Endometrium (tissue), 2 donors: ENCODE results near the gene ASTE1.
A peak's percentile ranks its signal among the peaks of the same experiment; 100 is the strongest.
"Not testable (repeated sequence)": the region's sequence is repeated elsewhere in the genome, so short reads cannot be mapped to it uniquely, and the experiment has no call there.

Experiments
- FAIRE-seq: peaks from 2 replicates; lab custom pipeline; 2012; peaks lifted over from hg19 to GRCh38; lab: Jason Lieb, UNC
- donor health status: control.
- donor health status: control.

Gene ASTE1, protein sequence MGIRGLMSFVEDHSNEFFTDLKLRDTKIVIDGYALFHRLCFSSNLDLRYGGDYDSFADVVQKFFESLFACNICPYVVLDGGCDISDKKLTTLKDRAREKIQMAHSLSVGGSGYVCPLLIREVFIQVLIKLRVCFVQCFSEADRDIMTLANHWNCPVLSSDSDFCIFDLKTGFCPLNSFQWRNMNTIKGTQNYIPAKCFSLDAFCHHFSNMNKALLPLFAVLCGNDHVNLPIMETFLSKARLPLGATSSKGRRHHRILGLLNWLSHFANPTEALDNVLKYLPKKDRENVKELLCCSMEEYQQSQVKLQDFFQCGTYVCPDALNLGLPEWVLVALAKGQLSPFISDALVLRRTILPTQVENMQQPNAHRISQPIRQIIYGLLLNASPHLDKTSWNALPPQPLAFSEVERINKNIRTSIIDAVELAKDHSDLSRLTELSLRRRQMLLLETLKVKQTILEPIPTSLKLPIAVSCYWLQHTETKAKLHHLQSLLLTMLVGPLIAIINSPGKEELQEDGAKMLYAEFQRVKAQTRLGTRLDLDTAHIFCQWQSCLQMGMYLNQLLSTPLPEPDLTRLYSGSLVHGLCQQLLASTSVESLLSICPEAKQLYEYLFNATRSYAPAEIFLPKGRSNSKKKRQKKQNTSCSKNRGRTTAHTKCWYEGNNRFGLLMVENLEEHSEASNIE

DNA sequence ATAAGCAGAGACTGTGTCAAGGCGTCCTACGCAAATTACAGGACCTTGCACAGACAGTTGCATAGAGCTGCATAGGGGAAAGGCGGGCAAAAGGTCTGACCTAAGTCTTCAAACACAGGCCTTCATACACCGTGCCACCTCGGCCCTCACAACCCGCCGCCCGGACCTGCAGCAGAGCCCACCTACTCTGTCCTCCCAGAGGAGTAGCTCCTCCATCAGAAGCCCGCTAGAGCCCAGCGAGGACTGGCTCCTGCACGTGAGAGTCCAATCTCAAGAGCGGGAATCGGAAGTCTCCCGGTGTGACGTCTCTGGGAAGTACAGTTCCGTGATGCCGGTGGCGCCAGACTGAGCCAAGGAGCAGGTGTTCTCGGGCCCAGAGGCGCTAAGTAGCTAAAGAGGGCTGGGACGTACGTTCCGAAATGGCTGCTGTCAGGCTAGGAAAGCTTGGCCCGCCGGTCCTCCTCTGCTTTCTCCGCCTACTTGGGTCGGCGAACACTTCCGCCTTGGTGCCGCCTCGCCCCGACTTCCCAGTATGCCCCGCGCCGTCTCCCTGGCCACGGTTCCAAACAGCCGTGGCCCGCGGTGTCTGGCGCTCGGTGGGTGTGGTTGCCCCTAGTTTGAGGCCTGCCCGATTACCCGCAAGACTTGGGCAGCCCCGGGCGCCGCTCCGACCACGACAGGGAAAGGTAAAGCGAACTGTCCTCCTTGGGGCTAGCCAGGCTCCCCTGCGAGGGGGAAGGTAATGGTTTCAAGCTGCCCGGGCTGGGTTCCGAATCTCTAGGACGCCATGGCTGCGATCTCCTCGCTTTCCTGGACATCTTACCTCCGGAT lies at the start of gene ASTE1, which contains the start of gene NEK11:
TSS of gene ASTE1 (minus strand) at position 505 of the 831 bp plus-strand sequence. CDS start 1,519 bp downstream, outside the sequence.
TSS of gene NEK11 (plus strand) at position 557 of the 831 bp plus-strand sequence. CDS start 2,832 bp downstream, outside the sequence.
- peak; percentile 46 for FAIRE-seq

- no peak for FAIRE-seq
Measured at GRCh38 chr3:131075632-131076328, 49.2 kb upstream of the ASTE1 start.

DNA sequence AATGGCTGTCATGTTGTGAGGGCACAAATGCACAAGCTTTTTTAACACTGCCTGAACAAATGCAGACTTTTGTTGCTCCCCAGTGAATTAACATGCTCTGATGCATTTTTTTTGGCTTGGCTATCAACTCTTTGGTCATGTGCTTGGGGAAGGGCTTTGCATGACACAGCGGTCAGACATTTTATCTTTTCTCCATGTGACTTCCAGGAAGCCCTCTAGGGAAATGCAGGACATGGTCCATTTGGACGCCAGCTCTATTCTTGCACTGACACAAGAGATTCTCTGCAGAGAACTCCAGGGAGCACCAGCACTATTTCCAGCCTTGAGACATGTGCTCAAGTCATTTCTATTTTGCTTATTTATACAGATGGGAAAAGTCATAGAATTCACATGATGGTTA lies 46.2 kb upstream of the ASTE1 start:
- no peak for FAIRE-seq

GRCh38 chr3:131072099-131072559 lies 45.5 kb upstream of the ASTE1 start:
- FAIRE-seq = no peak

DNA sequence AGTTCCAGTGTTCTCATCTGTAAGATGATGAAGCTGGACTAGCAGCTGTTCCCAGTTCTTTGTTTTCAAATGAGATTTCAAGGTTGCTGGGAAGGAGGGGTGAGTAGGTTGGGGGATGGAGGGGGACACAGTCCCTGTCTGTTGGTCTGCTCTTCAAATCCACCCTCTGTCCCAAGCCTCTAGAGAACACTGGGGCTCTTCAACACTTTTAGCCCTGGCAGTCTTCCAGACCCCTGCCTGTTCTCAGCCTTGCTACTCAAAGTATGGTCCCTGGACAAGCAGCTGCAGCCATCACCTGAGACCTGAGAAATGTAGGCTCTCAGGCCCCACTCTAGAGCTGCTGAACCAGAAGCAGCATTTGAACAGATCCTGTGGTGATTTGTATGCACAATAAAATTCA lies 41.4 kb upstream of the ASTE1 start:
- no peak for FAIRE-seq

DNA sequence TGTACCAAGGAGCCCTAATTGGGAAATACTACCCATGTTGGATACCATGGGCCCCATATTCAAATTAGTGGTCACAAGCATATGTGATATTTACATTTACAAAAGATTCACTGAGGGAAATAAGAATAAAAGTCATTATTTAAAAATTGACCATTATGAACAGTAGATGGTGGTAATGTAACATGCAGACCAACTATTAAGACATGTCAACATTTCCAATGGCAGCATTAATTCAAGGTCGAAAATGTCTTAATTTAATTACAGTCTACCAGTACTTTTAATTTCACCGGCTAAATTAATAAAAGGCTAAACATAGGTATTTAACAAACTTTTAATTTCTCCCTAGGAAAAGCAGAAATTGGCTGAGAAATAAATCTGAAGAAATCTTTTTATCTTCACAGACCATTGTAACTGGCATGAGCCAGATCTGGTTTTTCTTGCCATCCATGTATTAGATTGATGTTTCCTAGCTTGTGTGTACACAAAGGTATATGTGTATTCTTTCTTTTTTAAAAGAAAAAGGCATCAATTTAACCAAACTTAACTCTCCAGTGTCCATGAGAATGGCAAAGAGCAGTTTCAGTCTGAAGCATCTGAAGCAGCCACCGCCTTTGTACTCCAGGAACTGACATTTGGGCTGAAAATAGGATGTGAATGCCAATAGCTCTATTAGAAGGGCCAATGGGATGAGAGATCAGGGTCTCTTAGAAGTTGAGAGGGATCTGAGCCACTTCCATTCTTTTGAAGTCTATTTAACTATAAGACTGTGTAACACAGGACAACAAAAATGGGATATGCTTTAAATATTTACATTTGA lies 26.6 kb upstream of the ASTE1 start:
- FAIRE-seq = no peak

GRCh38 chr3:131050001-131050400 lies 23.4 kb upstream of the ASTE1 start:
- FAIRE-seq = no peak

DNA sequence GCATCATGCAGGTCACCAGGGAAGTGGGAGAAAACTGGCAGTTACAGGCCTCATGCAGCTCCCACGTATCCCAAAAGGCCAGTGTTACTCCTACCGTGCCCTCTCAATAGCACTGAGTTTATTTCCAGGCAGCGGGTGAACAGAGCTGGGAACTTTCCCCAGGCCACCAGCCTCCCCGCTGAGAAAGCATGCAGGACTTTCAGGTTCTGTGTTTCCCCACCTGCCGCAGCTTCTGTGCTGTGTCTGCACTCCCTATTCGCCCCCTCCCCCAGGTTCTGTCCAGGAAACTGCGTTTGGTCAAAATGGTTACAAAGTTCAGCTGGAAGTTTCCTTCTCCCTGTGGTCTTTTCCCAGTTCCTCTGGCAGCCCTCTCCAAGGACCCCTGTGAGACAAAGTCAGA lies 21.4 kb upstream of the ASTE1 start:
- no peak for FAIRE-seq

GRCh38 chr3:131047582-131047981 lies 21.0 kb upstream of the ASTE1 start:
- FAIRE-seq = no peak

DNA sequence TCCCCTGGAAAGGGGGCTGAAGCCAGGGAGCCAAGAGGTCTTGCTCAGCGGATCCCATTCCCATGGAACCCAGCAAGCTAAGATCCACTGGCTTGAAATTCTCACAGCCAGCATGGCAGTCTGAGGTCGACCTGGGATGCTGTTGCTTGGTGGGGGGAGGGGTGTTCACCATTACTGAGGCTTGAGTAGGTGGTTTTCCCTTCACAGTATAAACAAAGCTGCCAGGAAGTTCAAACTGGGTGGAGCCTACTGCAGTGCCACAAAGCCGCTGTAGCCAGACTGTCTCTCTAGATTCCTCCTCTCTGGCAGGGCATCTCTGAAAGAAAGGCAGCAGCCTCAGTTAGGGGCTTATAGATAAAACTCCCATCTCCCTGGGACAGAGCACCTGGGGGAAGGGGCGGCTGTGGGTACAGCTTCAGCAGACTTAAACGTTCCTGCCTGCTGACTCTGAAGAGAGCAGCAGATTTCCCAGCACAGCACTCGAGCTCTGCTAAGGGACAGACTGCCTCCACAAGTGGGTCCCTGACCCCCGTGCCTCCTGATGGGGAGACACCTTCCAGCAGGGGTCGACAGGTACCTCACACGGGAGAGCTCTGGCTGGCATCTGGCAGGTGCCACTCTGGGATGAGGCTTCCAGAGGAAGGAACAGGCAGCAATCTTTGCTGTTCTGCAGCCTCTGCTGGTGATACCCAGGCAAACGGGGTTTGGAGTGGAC lies 15.8 kb upstream of the ASTE1 start:
- FAIRE-seq = not testable (repeated sequence)

DNA sequence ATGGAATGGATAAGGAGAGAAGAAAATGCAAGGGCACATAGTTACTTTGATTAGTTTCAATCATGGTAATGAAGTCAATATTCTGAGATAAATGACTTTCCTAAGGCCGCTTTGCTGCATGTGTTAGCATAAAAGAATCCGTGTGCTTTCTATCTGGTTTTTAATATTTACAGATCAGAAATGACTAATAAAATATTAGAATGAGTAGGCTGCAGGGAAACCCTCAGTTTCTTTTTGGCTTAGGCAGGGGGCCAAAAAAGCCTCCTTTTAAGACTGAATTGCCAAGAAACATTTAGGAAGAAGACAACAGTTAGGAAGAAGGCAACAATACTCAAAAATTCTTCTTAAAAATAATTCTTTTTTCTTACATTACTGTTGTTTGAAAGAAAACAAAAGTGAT lies 11.7 kb upstream of the ASTE1 start:
- FAIRE-seq = no peak

- FAIRE-seq = no peak
Measured at GRCh38 chr3:131036986-131037385, 10.4 kb upstream of the ASTE1 start.

DNA sequence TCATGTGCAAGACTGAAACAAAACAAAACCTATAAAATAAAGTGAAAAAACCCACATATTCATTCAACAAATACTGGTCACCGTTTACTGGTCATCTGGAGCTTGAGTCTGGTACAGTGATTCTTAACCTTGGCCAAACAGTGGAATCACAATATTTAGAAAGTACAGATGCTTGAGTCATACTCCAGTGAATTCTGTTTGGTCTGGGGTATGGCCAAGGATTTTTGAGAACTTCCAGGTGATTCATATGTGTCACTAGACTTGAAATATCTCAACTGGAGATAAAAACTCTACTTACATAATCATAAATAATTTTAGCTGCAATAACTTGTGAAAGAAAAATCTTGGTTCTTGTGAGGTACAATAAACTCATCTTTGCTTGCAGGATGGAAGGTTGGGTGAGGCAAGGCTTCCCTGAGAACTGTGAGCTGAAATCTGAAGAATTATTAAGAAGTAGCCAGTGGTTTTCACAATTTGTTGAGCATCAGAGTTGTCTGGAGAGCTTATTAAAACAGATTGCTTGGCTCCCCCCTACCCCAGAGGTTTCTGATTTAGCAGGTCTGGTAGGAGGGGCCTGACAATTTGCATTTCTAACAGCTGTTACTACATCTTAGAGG lies 9.7 kb upstream of the ASTE1 start:
- no peak for FAIRE-seq

- FAIRE-seq = peak; percentile 54
Measured at GRCh38 chr3:131033480-131034080, 7.0 kb upstream of the ASTE1 start.

DNA sequence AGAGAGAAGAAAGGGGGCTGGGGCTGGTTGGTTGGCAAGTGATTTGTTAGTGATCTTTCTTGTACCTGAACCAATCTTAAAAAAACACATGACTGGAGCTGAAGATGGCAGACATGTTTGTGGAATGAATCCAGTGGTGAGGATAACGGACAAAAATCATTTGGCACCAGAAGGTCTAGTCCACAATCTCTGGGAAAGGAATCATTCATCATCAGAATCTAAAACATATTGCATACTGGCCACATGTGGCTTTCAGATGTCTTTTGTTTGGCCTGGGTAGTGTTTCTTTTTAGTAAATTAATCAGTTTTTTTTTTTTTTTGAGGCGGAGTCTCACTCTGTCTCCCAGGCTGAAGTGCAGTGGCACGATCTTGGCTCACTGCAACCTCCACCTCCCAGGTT lies 5.0 kb upstream of the ASTE1 start:
- no peak for FAIRE-seq

DNA sequence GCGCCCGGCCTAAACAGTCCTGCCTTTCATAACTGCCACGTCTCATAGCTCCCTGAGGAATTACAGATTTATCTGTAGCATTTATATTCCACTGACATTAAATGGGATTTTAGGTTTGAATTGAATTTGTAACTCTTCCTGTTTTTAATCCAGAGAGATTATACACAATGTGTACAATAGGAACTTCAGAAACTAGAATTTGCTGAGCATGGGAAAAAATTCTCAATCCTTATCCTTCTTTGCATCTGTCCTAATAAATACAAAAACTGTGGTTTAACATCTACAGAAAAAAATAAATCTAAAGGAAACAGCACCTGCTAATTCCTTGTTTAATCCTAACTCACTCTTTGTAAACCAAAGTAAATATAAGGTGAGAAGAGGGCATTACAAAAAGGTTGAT lies 2.2 kb upstream of the ASTE1 start:
- FAIRE-seq = no peak

- FAIRE-seq = no peak
Measured at GRCh38 chr3:131025539-131025938, 1.1 kb downstream of the ASTE1 start.

GRCh38 chr3:131020122-131020693 lies 6.4 kb downstream of the ASTE1 start:
- no peak for FAIRE-seq

DNA sequence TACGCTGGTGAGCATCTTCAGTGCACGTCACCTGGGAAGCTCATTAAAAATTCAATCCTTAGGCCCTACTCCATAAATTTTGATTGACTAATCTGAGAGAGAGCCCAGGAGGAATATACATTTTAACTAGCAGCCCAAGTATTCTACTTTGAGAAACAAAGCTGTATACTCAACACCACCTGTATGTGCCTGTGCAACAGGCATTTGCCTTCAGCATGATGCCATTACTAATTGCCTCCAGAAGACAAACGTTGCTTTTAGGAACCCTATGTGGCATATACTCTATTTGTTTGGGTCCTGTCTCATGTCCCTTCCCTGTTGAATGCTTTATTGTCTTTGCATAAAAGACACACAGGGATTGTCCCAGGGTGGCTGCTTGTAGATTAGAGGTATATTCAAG lies 7.7 kb downstream of the ASTE1 start:
- FAIRE-seq = no peak
